ENCODE data around the gene EGR2. TPM values are rescaled to one million over a fixed set of nuclear protein-coding genes. Genes with fewer than 3 reads are reported as not detected.

Gene EGR2
- total RNA-seq, 1 experiment from 2014 or later = 2.6 TPM

DNA sequence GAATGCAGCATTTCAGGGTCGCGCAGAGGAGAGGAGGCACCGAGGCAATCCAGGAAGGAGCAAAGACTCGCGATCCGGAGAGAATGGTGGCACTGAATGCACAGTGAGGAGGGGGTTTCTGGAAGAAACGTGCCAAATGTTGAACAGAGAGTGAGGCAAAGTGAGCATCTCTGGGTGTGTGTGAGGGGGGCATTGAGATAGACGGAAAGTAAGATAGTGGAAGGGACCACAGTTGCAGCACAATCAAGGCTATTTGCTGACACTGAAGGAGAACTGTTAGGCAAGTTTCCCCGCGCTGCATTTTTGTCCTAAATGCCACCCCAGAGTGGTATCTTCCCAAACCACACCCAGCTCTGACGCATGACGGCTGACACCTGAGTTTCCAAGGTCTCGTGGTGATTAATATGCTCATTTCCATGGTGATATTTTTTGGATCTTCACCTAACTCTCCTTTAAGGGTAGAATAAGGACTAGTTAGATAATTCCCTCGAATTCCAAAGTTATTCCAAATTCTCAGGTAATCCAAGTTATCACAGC, 26.1 kb downstream of the EGR2 start:
- Mint-ChIP-seq H3K27me3 (ENCODE audit: low read depth) (peaks cover 3% of the 10 kb centered on the region), H3K27ac (no peak overlapping the region), H3K9me3 (peaks cover 20 to 22% of the 10 kb centered on the region in 2 experiments), H3K4me1 (peaks cover 0 to 7% of the 10 kb centered on the region in 2 experiments; a peak in 2 of 4 replicates), H3K4me3 (no peak overlapping the region), H3K36me3 (ENCODE audit: insufficient read depth in 1 of 3, low read depth in 3 of 3) (peaks cover 2 to 14% (median 3%) of the 10 kb centered on the region in 3 experiments; a peak in 5 of 7 replicates)
- Histone ChIP-seq H4K5ac (ENCODE audit: insufficient read length, low read depth, low read length) (no peak overlapping the region), H3K14ac (ENCODE audit: insufficient read depth, low read length) (no peak overlapping the region), H3K27ac (ENCODE audit: insufficient read length, low read depth, low read length) (no peak overlapping the region), H3K4me2 (ENCODE audit: insufficient read depth, insufficient read length, low read length) (no peak overlapping the region), H3K23ac (ENCODE audit: insufficient read length, low read depth, low read length) (no peak overlapping the region), H3K4me1 (ENCODE audit: insufficient read depth, low read length) (no peaks in the 10 kb centered on the region; the same call in 1 of the 2 replicates), H3K4ac (ENCODE audit: low read depth, low read length) (no peak overlapping the region), H4K8ac (replicated peaks; ENCODE audit: insufficient read length, low read depth, low read length) (no peak overlapping the region), H2AFZ (ENCODE audit: low read length) (no peak overlapping the region), H3K9me3 (ENCODE audit: control insufficient read depth, low read depth, low read length) (no peaks in the 10 kb centered on the region), H3K27me3 (ENCODE audit: insufficient read depth, low read length) (no peaks in the 10 kb centered on the region), H2BK15ac (ENCODE audit: low read depth, low read length) (no peak overlapping the region), H3K23me2 (ENCODE audit: insufficient read length, low read depth, low read length, poor library complexity, severe bottlenecking) (no peaks in the 10 kb centered on the region), H4K91ac (ENCODE audit: insufficient read length, low read depth, low read length) (no peak overlapping the region), H3T11ph (ENCODE audit: low read length) (no peak overlapping the region), H4K20me1 (ENCODE audit: control insufficient read depth, insufficient read depth, insufficient read length) (no peaks in the 10 kb centered on the region), H3K56ac (ENCODE audit: insufficient read length, low read depth, low read length) (no peak overlapping the region), H2BK5ac (ENCODE audit: insufficient read length, low read length) (no peak overlapping the region), H3K79me2 (ENCODE audit: insufficient read depth, low read length) (no peaks in the 10 kb centered on the region), H3K9ac (ENCODE audit: extremely low read depth, insufficient read length, low read length) (no peak overlapping the region), H2BK12ac (ENCODE audit: insufficient read length, low read depth, low read length) (no peak overlapping the region), H3K18ac (ENCODE audit: insufficient read length, low read depth, low read length) (no peak overlapping the region), H2AK5ac (ENCODE audit: insufficient read length, low read length) (no peak overlapping the region), H2BK20ac (ENCODE audit: low read depth, low read length, poor library complexity, severe bottlenecking) (no peak overlapping the region), H2BK120ac (ENCODE audit: low read depth, low read length, poor library complexity, severe bottlenecking) (no peak overlapping the region), H3K79me1 (ENCODE audit: insufficient read depth, low read depth, low read length, poor library complexity, severe bottlenecking) (no peaks in the 10 kb centered on the region)
- no peak for DNase-seq
- no CpG with 5 or more reads among the region's 14 CpGs for WGBS (ENCODE audit: extremely low coverage, insufficient read length, low lambda C conversion rate)
- no peak for TF ChIP-seq CTCF (conservative IDR thresholded peaks at IDR 0.05)

All from H9 (cell line).